Lung (tissue), 12 donors: ENCODE data around the gene PRDM5. TPM values are rescaled to one million over a fixed set of nuclear protein-coding genes. Genes with fewer than 3 reads are reported as not detected.

ENCODE experiments used
- ATAC-seq: fragments of 200-7000 bp; cut with Tn5 transposase; one replicate; pipeline ENCODE4 v1.9.1; 2020; ENCODE audit warnings: moderate number of reproducible peaks; ENCODE audit not compliant: insufficient read depth, low FRiP score
- DNase-seq, 3 donors: peaks; one replicate each; pipeline ENCODE4 v3.0.0-alpha.2; 2013 to 2017
- H3K27ac ChIP-seq, 2 donors: one replicate each; pipeline ENCODE4 v1.5.1; 2013; ENCODE audit warnings: mild to moderate bottlenecking in 2 of 2, moderate library complexity in 2 of 2, control low read depth in 1 of 2, inconsistent platforms in 1 of 2, low read depth in 1 of 2, low read length in 1 of 2
- H3K27me3 ChIP-seq, 3 donors: one replicate each; pipeline ENCODE4 v1.5.1; 2013; ENCODE audit warnings: low read length in 2 of 3; ENCODE audit not compliant: control insufficient read depth in 3 of 3, insufficient read depth in 3 of 3
- H3K36me3 ChIP-seq, 4 donors: one replicate each; pipeline ENCODE4 v1.5.1; 2013; ENCODE audit warnings: low read length in 4 of 4, mild to moderate bottlenecking in 1 of 4, moderate library complexity in 1 of 4; ENCODE audit not compliant: control insufficient read depth in 4 of 4, insufficient read depth in 4 of 4
- H3K4me1 ChIP-seq, 5 donors: one replicate each; pipeline ENCODE4 v1.5.1; 2013; ENCODE audit warnings: low read length in 5 of 5, mild to moderate bottlenecking in 2 of 5, moderate library complexity in 1 of 5; ENCODE audit not compliant: control insufficient read depth in 5 of 5, insufficient read depth in 5 of 5
- H3K4me3 ChIP-seq: one replicate; pipeline ENCODE4 v1.5.1; 2013; ENCODE audit warnings: mild to moderate bottlenecking, control low read depth, moderate library complexity
- H3K9ac ChIP-seq, 2 donors: one replicate each; pipeline ENCODE4 v1.5.1; 2013; ENCODE audit warnings: low read length in 2 of 2, control low read depth in 1 of 2; ENCODE audit not compliant: insufficient read depth in 1 of 2
- H3K9me3 ChIP-seq, 4 donors: one replicate each; pipeline ENCODE4 v1.5.1; 2013; ENCODE audit warnings: low read length in 3 of 4, mild to moderate bottlenecking in 1 of 4, moderate library complexity in 1 of 4; ENCODE audit not compliant: control insufficient read depth in 4 of 4, insufficient read depth in 3 of 4
- WGBS, 2 donors: extraction: QIAGEN DNeasy Blood & Tissue Kit; methylation state at CpG; one replicate each; pipeline ENCODE4 v1.1.7; 2013; 5-methylcytosine and 5-hydroxymethylcytosine counted together
- polyA plus RNA-seq, 2 donors: library from polyadenylated mRNA; stranded (reverse); fragments of 200-250 nt; gene quantifications; one replicate each; pipeline ENCODE4 v1.2.1, GENCODE V29; 2013
- total RNA-seq, 2 donors: library from RNA; depleted of rRNA in 1 of 2; stranded (reverse); fragments of >200 nt in 1 of 2; gene quantifications; one replicate each; pipeline ENCODE4 v1.2.1, GENCODE V29; 2014 to 2021
- TF ChIP-seq, protein P1 (sequence below): IDR thresholded peaks from 2 replicates; pipeline ENCODE4 v1.5.1; 2012; ENCODE audit warnings: mild to moderate bottlenecking; ENCODE audit errors: control extremely low read depth, extremely low read depth
- donor health status: control.
- donor health status: control.
- donor health status: Bipolar disorder and iron deficiency.
- donor health status: healthy.
- donor health status: DM: yes; HTN: yes; CAD: no.

The PRDM5 gene
- total and polyA plus RNA-seq, 4 donors, result 3.0 to 57.6 (median 9.2) TPM

DNA sequence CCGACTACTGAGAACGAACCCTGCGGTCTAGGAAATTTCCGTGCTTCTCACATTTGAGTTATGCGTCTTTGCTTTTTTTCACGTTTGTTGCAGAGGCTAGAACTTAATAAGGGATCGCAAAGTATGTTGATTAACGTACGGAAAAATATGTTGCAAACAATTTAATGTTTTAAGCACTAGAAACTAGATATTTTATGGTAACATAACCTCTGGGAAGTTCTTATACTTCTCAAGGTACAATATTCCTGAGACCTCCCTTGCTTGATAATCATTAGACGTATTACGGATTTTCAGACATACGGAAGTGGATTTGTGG lies 639 bp upstream of the PRDM5 start:
- WGBS, 2 donors, result 15 to 23% methylated on average over 12 of the region's 12 CpGs
- Histone ChIP-seq H3K9me3 (no peaks in the 10 kb centered on the region), H3K27ac (peak overlapping the region; percentile 99), H3K36me3 (no peaks in the 10 kb centered on the region), H3K9ac (peak overlapping the region; percentile 48 to 93), H3K4me1 (peaks cover 0 to 39% (median 19%) of the 10 kb centered on the region in 5 donors), H3K4me3 (peak overlapping the region; percentile 93), H3K27me3 (no peaks in the 10 kb centered on the region)
- no peak for ATAC-seq
- no peak for DNase-seq
- TF ChIP-seq, protein P1, sequence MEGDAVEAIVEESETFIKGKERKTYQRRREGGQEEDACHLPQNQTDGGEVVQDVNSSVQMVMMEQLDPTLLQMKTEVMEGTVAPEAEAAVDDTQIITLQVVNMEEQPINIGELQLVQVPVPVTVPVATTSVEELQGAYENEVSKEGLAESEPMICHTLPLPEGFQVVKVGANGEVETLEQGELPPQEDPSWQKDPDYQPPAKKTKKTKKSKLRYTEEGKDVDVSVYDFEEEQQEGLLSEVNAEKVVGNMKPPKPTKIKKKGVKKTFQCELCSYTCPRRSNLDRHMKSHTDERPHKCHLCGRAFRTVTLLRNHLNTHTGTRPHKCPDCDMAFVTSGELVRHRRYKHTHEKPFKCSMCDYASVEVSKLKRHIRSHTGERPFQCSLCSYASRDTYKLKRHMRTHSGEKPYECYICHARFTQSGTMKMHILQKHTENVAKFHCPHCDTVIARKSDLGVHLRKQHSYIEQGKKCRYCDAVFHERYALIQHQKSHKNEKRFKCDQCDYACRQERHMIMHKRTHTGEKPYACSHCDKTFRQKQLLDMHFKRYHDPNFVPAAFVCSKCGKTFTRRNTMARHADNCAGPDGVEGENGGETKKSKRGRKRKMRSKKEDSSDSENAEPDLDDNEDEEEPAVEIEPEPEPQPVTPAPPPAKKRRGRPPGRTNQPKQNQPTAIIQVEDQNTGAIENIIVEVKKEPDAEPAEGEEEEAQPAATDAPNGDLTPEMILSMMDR, result no peak

DNA sequence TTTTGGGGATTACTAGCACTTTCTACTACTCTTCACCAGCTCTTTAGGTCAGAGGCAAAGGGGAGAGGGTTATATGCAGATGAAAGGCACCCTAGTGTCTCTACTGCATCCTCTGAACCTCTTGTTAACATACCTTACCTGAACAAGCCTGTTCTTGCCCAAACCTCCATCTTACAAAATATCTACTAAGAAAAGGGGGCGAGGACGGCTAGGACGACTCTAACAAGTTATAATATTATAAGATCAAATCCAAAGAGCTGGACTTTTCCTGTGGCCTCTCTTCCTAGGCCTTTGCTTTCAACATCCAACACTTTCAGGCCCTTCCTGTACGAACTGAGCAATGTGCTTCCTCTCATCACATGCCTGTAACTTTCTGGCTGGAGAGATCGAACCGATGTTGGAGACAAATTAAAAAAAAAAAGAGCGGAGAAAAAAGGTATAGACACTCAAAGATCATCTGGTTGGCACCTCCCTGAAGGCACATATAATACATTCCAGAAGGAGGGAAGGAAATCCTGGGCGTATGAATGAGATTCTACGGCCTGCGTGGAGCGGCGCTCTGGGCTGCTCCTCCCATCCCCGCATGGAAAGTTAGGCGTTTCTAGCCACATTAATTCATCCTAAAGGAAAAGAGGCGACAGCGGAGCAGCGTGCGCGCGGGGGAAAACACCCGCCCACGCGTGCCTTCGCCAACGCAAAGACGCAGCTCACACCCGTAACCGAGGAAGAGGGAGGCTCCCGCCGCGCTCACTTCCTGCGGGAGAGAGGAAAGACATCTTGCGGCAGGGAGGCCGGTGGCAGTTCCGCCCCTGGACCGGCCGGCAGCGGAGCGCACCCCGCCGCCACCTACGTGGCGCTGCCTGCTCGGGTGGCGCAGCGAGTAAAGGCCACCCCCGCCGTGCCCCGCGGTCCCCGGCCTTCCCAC lies 808 bp downstream of the PRDM5 start:
- Histone ChIP-seq H3K9me3 (no peaks in the 10 kb centered on the region), H3K4me3 (peak overlapping the region; percentile 93), H3K9ac (peak overlapping the region; percentile 48 to 73), H3K27me3 (no peaks in the 10 kb centered on the region), H3K27ac (peak overlapping the region; percentile 99), H3K36me3 (no peaks in the 10 kb centered on the region), H3K4me1 (peaks cover 2 to 45% (median 19%) of the 10 kb centered on the region in 5 donors)
- TF ChIP-seq, protein P1, result no peak
- ATAC-seq, result peak; percentile 75
- WGBS, 2 donors, result 3 to 6% methylated on average over 46 to 51 of the region's 51 CpGs
- DNase-seq, result peak; percentile 72 to 83 (median 78)

DNA sequence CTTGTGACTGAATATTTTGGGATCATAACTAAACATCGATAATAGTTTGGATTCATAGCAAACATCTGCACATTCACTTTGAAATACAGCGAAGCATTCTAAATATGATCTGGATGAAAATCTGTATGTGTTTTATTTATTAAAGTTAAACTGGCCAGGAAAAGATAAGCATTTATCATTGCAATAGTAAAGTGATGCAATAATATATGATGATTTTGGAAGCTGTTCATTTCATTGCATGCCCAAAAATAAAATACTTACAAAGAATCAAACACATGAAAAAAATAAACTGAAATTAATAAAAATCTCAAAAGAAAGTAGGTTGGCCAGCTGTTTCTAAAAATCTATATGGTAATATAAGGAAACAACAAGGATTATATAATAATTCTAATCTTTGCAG lies 1.9 kb downstream of the PRDM5 start:
- no peaks in the 10 kb centered on the region for H3K9me3 ChIP-seq
- ATAC-seq (no peak), DNase-seq (peak in 2 of 3 donors; percentile 57 to 59)
- TF ChIP-seq, protein P1, result no peak
- H3K9ac ChIP-seq, result peak overlapping the region in 1 of 2 donors; percentile 14
- 70 to 83% methylated on average over 2 of the region's 2 CpGs for WGBS, 2 donors
- H3K27me3 ChIP-seq, result no peaks in the 10 kb centered on the region
- no peaks in the 10 kb centered on the region for H3K36me3 ChIP-seq
- H3K27ac ChIP-seq, result no peak overlapping the region
- no peak overlapping the region for H3K4me3 ChIP-seq
- H3K4me1 ChIP-seq, result peaks cover 2 to 46% (median 19%) of the 10 kb centered on the region in 5 donors
